CD4-positive, alpha-beta T cell treated with Interferon gamma for 1 hour (primary cell): ENCODE data around the gene OR51M1.

ENCODE experiments used
- DNase-seq: peaks from one replicate; pipeline ENCODE4 v3.0.0-alpha.2; 2020

The OR51M1 gene

GRCh38 chr11:5394091-5394490, 10.5 kb downstream of the OR51M1 start:
- no peak for DNase-seq

- no peak for DNase-seq
These were observed 15.3 kb downstream of the OR51M1 start for GRCh38 chr11:5398936-5399335.

GRCh38 chr11:5405173-5405572, 21.6 kb downstream of the OR51M1 start:
- no peak for DNase-seq

GRCh38 chr11:5420993-5421392, 37.4 kb downstream of the OR51M1 start:
- no peak for DNase-seq

GRCh38 chr11:5421811-5422210, 38.2 kb downstream of the OR51M1 start, which contains the start of gene OR51Q1:
TSS of gene OR51Q1 (plus strand) at chr11:5422111. CDS start at chr11:5422201, 90 bp downstream.
- no peak for DNase-seq

- no peak for DNase-seq
These were observed 39.5 kb downstream of the OR51M1 start for GRCh38 chr11:5423131-5423530.

- DNase-seq: no peak
These were observed 57.8 kb downstream of the OR51M1 start, which contains the start of gene OR51I1 for GRCh38 chr11:5441414-5441813. TSS of gene OR51I1 (minus strand) at chr11:5441514. CDS start at chr11:5441514, 0 bp downstream.
